Measurements from ENCODE around the gene NELL2. TPM values are rescaled to one million over a fixed set of nuclear protein-coding genes. Genes with fewer than 3 reads are reported as not detected.

The NELL2 gene
- total RNA-seq, 4 donors from 2014 or later = 0.12 to 42.0 (median 2.0) TPM; not detected in 1

GRCh38 chr12:44592626-44593025, 283.5 kb downstream of the NELL2 start:
- Histone ChIP-seq H3K27ac (no peak overlapping the region), H3K4me1 (no peaks in the 10 kb centered on the region), H3K36me3 (no peaks in the 10 kb centered on the region), H3K9me3 (no peaks in the 10 kb centered on the region), H3K4me3 (no peak overlapping the region), H3K27me3 (no peaks in the 10 kb centered on the region)
- no peak for ATAC-seq
- no peak for TF ChIP-seq POLR2A (IDR thresholded peaks at IDR 0.05)
- no peak for TF ChIP-seq CTCF (IDR thresholded peaks at IDR 0.05)
- no peak for TF ChIP-seq POLR2AphosphoS5 (IDR thresholded peaks at IDR 0.05)

GRCh38 chr12:44589697-44590096, 286.4 kb downstream of the NELL2 start:
- Histone ChIP-seq H3K27ac (no peak overlapping the region), H3K4me1 (no peaks in the 10 kb centered on the region), H3K9me3 (no peaks in the 10 kb centered on the region), H3K27me3 (no peaks in the 10 kb centered on the region), H3K36me3 (no peaks in the 10 kb centered on the region), H3K4me3 (no peak overlapping the region)
- no peak for ATAC-seq
- no peak for TF ChIP-seq EP300 (IDR thresholded peaks at IDR 0.05)

GRCh38 chr12:44588651-44589050, 287.5 kb downstream of the NELL2 start:
- Histone ChIP-seq H3K4me1 (no peaks in the 10 kb centered on the region), H3K9me3 (no peaks in the 10 kb centered on the region), H3K4me3 (no peak overlapping the region), H3K27ac (no peak overlapping the region), H3K36me3 (no peaks in the 10 kb centered on the region), H3K27me3 (no peaks in the 10 kb centered on the region)
- 81 to 100% methylated on average over 1 of the region's 1 CpG for WGBS, 2 donors (ENCODE audit: low coverage in 1 of 2)
- TF ChIP-seq EP300 (IDR thresholded peaks at IDR 0.05) (no peak), POLR2A (IDR thresholded peaks at IDR 0.05) (no peak), CTCF (IDR thresholded peaks at IDR 0.05) (no peak), POLR2AphosphoS5 (IDR thresholded peaks at IDR 0.05) (no peak)
- ATAC-seq = no peak

- Histone ChIP-seq H3K4me1 (no peaks in the 10 kb centered on the region), H3K27ac (no peak overlapping the region), H3K4me3 (no peak overlapping the region), H3K36me3 (no peaks in the 10 kb centered on the region), H3K27me3 (no peaks in the 10 kb centered on the region), H3K9me3 (no peaks in the 10 kb centered on the region)
- no peak for TF ChIP-seq EP300 (IDR thresholded peaks at IDR 0.05)
- TF ChIP-seq POLR2AphosphoS5 (IDR thresholded peaks at IDR 0.05) = no peak
- no peak for TF ChIP-seq POLR2A (IDR thresholded peaks at IDR 0.05)
- no peak for TF ChIP-seq CTCF (IDR thresholded peaks at IDR 0.05)
- WGBS, 2 donors (ENCODE audit: low coverage in 1 of 2) = 61 to 82% methylated on average over 2 of the region's 2 CpGs
- no peak for ATAC-seq
Measured at GRCh38 chr12:44584625-44585024, 291.5 kb downstream of the NELL2 start.

GRCh38 chr12:44582521-44582920, 293.6 kb downstream of the NELL2 start:
- TF ChIP-seq CTCF (IDR thresholded peaks at IDR 0.05) (no peak), POLR2AphosphoS5 (IDR thresholded peaks at IDR 0.05) (no peak), POLR2A (IDR thresholded peaks at IDR 0.05) (no peak)
- Histone ChIP-seq H3K27ac (no peak overlapping the region), H3K27me3 (no peaks in the 10 kb centered on the region), H3K4me1 (no peaks in the 10 kb centered on the region), H3K9me3 (no peaks in the 10 kb centered on the region), H3K36me3 (no peaks in the 10 kb centered on the region), H3K4me3 (no peak overlapping the region)
- 78 to 81% methylated on average over 2 to 3 of the region's 3 CpGs for WGBS, 2 donors (ENCODE audit: low coverage in 1 of 2)
- ATAC-seq = no peak

All from gastroesophageal sphincter (tissue), 4 donors.